DOHH2 (cell line): ENCODE measurements around the gene TECRL.

Source experiments
- H3F3A ChIP-seq: fragments of 200-600 bp; sonication (generic), shearing (Covaris generic); 2 replicates; pipeline ENCODE4 v1.6.0; 2016; ENCODE audit warnings: antibody characterized with exemption, mild to moderate bottlenecking; ENCODE audit not compliant: control insufficient read depth, insufficient read depth
- H3K27ac ChIP-seq: fragments of 200-600 bp; sonication (generic); 2 replicates; pipeline ENCODE4 v1.5.1; 2014; ENCODE audit warnings: low read depth, mild to moderate bottlenecking, low read length, moderate library complexity
- H3K27me3 ChIP-seq: fragments of 200-600 bp; sonication (generic); 2 replicates; pipeline ENCODE4 v1.6.1; 2014; ENCODE audit warnings: mild to moderate bottlenecking, low read length, mixed read lengths; ENCODE audit not compliant: control insufficient read depth
- H3K36me3 ChIP-seq: fragments of 200-600 bp; sonication (generic); 2 replicates; pipeline ENCODE4 v1.6.1; 2014; ENCODE audit warnings: mild to moderate bottlenecking, low read length, moderate library complexity, mixed read lengths; ENCODE audit not compliant: control insufficient read depth
- H3K4me1 ChIP-seq: fragments of 200-600 bp; sonication (generic); 2 replicates; pipeline ENCODE4 v1.6.1; 2014; ENCODE audit warnings: mild to moderate bottlenecking, low read length, mixed read lengths; ENCODE audit not compliant: control insufficient read depth
- H3K4me2 ChIP-seq: fragments of 200-600 bp; sonication (generic); 2 replicates; pipeline ENCODE4 v1.6.0; 2014; ENCODE audit warnings: mild to moderate bottlenecking, low read length, moderate library complexity
- H3K4me3 ChIP-seq: fragments of 200-600 bp; sonication (generic); 2 replicates; pipeline ENCODE4 v1.5.1; 2014; ENCODE audit warnings: mild to moderate bottlenecking, low read length, mixed read lengths
- H3K79me2 ChIP-seq: fragments of 200-600 bp; sonication (generic); 2 replicates; pipeline ENCODE4 v1.6.1; 2014; ENCODE audit warnings: mild to moderate bottlenecking, low read length, mixed read lengths; ENCODE audit not compliant: control insufficient read depth
- H3K9me2 ChIP-seq: fragments of 200-600 bp; sonication (generic); replicated peaks from 2 replicates; pipeline ENCODE4 v1.6.1; 2014; ENCODE audit warnings: mild to moderate bottlenecking, low read length, mixed read lengths; ENCODE audit not compliant: control insufficient read depth
- H3K9me3 ChIP-seq: fragments of 200-600 bp; sonication (generic); 2 replicates; pipeline ENCODE4 v1.6.1; 2014; ENCODE audit warnings: antibody characterized with exemption, low read length, mixed read lengths; ENCODE audit not compliant: control insufficient read depth, insufficient read depth
- H4K20me1 ChIP-seq: fragments of 200-600 bp; sonication (generic); 2 replicates; pipeline ENCODE4 v1.6.0; 2014; ENCODE audit warnings: low read depth, mild to moderate bottlenecking, antibody characterized with exemption, low read length, moderate library complexity; ENCODE audit not compliant: control insufficient read depth, insufficient read depth
- EZH2phosphoT487 ChIP-seq: fragments of 200-600 bp; sonication (generic); IDR thresholded peaks from 2 replicates; pipeline ENCODE4 v1.6.1; 2017; ENCODE audit warnings: borderline replicate concordance, mild to moderate bottlenecking, antibody characterized with exemption, low read length, moderate library complexity, mixed read lengths
- TF ChIP-seq, protein P1 (sequence below): fragments of 200-600 bp; sonication (generic); IDR thresholded peaks from one replicate; pipeline ENCODE4 v1.5.1; 2014; ENCODE audit warnings: antibody characterized with exemption, mild to moderate bottlenecking, low read depth, low read length; ENCODE audit not compliant: poor library complexity, severe bottlenecking

Gene TECRL

GRCh38 chr4:64251781-64252180, 157.5 kb downstream of the TECRL start:
- H3K27me3 ChIP-seq: no peaks in the 10 kb centered on the region
- no peaks in the 10 kb centered on the region for H3F3A ChIP-seq
- H3K9me2 ChIP-seq: no peaks in the 10 kb centered on the region
- H3K9me3 ChIP-seq: no peaks in the 10 kb centered on the region; the same call in none of the 2 replicates
- H3K27ac ChIP-seq: no peak overlapping the region
- TF ChIP-seq, protein P1, sequence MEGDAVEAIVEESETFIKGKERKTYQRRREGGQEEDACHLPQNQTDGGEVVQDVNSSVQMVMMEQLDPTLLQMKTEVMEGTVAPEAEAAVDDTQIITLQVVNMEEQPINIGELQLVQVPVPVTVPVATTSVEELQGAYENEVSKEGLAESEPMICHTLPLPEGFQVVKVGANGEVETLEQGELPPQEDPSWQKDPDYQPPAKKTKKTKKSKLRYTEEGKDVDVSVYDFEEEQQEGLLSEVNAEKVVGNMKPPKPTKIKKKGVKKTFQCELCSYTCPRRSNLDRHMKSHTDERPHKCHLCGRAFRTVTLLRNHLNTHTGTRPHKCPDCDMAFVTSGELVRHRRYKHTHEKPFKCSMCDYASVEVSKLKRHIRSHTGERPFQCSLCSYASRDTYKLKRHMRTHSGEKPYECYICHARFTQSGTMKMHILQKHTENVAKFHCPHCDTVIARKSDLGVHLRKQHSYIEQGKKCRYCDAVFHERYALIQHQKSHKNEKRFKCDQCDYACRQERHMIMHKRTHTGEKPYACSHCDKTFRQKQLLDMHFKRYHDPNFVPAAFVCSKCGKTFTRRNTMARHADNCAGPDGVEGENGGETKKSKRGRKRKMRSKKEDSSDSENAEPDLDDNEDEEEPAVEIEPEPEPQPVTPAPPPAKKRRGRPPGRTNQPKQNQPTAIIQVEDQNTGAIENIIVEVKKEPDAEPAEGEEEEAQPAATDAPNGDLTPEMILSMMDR: no peak
- no peak for TF ChIP-seq EZH2phosphoT487
- no peaks in the 10 kb centered on the region for H3K79me2 ChIP-seq
- H4K20me1 ChIP-seq: no peaks in the 10 kb centered on the region
- H3K4me1 ChIP-seq: no peaks in the 10 kb centered on the region
- H3K4me3 ChIP-seq: no peak overlapping the region
- H3K4me2 ChIP-seq: no peak overlapping the region
- H3K36me3 ChIP-seq: no peaks in the 10 kb centered on the region

DNA sequence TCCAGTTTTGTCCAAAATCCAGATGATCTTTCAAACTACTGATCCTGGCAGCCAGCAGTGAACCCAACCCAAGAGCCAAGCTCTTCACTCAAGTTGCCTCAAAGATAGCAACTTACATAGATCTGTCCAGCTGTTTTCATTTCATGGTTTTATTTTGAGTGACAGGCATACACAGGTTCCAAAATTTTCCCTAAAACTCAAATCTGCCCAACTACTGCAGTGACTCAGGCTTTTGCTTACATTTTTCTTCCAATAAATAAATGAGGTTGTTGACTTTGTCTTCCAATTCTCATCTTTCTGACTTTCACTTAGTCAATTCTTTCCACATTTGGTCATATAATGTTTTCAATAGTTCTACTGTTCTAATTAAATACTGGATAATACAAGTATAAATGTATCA, 158.8 kb downstream of the TECRL start:
- Histone ChIP-seq H3K79me2 (no peaks in the 10 kb centered on the region), H3K27me3 (no peaks in the 10 kb centered on the region), H3K9me3 (no peaks in the 10 kb centered on the region; the same call in none of the 2 replicates), H4K20me1 (no peaks in the 10 kb centered on the region), H3F3A (no peaks in the 10 kb centered on the region), H3K4me1 (no peaks in the 10 kb centered on the region), H3K36me3 (no peaks in the 10 kb centered on the region), H3K9me2 (no peaks in the 10 kb centered on the region), H3K27ac (no peak overlapping the region), H3K4me2 (no peak overlapping the region), H3K4me3 (no peak overlapping the region)
- TF ChIP-seq, protein P1: no peak
- TF ChIP-seq EZH2phosphoT487: no peak

- H3K27me3 ChIP-seq: no peaks in the 10 kb centered on the region
- no peaks in the 10 kb centered on the region for H3F3A ChIP-seq
- no peaks in the 10 kb centered on the region for H3K79me2 ChIP-seq
- H3K9me2 ChIP-seq: no peaks in the 10 kb centered on the region
- H4K20me1 ChIP-seq: no peaks in the 10 kb centered on the region
- H3K36me3 ChIP-seq: no peaks in the 10 kb centered on the region
- no peaks in the 10 kb centered on the region; the same call in none of the 2 replicates for H3K9me3 ChIP-seq
- H3K27ac ChIP-seq: no peak overlapping the region
- TF ChIP-seq, protein P1: no peak
- TF ChIP-seq EZH2phosphoT487: no peak
- no peak overlapping the region for H3K4me2 ChIP-seq
- no peak overlapping the region for H3K4me3 ChIP-seq
- no peaks in the 10 kb centered on the region for H3K4me1 ChIP-seq
These were observed 159.2 kb downstream of the TECRL start for GRCh38 chr4:64250061-64250460.

DNA sequence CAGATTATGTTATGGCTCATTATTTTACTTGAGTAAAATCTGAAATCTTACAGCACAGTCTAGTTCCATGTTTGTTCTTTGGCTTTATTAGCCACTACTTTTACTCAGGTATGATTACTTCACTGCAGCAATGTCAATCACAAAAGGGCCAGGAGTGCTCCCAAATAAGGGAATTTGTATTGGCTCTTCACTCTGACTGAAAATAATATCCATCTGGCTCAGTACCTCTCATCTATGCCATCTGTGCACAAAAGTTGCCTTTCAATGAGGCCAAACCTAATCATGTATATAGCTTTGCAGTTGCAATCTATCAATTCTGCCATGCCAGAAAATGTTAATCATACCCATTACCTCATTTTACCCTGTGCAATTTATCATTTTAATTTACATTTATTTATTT, 161.1 kb downstream of the TECRL start:
- Histone ChIP-seq H3K9me2 (no peaks in the 10 kb centered on the region), H3K79me2 (no peaks in the 10 kb centered on the region), H3K4me3 (no peak overlapping the region), H3K36me3 (no peaks in the 10 kb centered on the region), H3K4me2 (no peak overlapping the region), H3F3A (no peaks in the 10 kb centered on the region), H3K4me1 (no peaks in the 10 kb centered on the region), H3K27me3 (no peaks in the 10 kb centered on the region), H3K9me3 (no peaks in the 10 kb centered on the region; the same call in 1 of the 2 replicates), H3K27ac (no peak overlapping the region), H4K20me1 (no peaks in the 10 kb centered on the region)
- TF ChIP-seq, protein P1: no peak
- no peak for TF ChIP-seq EZH2phosphoT487
